HG03139 (cell line): ENCODE data around the gene OSM.
"Not testable (repeated sequence)": the region's sequence is repeated elsewhere in the genome, so short reads cannot be mapped to it uniquely, and the experiment has no call there.

Experiments used
- ATAC-seq: cut with Tn5 transposase; IDR thresholded peaks from one replicate; pipeline ENCODE4 v1.9.1; 2021; ENCODE audit not compliant: unreplicated experiment

Gene OSM

DNA sequence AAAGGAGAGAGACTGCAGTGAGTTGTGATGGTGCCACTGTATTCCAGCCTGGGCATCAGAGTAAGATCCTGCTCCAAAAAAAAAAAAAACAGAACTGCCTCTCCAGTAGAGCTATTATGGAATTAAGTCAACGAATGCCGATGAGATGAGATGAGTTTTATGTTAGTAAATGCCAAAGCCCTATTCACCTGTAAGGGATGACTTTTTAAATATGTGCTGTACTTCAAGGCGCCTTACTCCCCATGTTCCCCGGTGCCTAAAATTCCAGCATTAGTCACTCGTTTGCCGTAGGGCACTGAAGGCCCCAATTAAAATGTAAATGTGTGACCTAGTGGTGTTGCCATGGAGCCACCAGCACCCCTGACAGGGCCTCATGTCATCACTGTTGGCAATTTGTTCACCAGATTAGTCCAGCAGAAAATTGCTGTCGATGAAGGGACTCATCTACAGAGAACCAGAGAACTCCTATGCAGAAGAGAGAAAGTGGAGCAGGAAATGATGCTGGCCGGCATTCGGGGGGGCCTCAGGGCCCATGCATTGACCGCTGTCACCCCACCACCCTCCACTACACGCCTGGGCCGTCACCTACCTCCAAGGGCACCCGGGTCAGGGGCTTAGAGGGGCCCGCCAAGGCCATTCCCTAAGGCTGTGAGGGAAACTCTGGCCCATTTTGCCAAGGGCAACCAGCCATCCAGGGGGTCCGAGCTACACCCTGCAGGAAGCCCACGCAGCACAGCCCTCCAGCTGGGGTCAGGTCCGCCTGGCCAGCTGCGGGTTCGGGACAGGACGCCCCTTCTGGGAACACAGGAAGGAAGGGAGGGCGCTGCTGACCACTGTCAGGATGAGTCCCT is 37.9 kb downstream of the OSM start:
- no peak for ATAC-seq

GRCh38 chr22:30227438-30228228 is 39.0 kb downstream of the OSM start:
- ATAC-seq: no peak

- no peak for ATAC-seq
Measured at GRCh38 chr22:30226192-30226832, 40.3 kb downstream of the OSM start.

GRCh38 chr22:30225220-30225927 is 41.3 kb downstream of the OSM start:
- ATAC-seq: no peak

GRCh38 chr22:30224161-30224857 is 42.3 kb downstream of the OSM start:
- ATAC-seq: no peak

DNA sequence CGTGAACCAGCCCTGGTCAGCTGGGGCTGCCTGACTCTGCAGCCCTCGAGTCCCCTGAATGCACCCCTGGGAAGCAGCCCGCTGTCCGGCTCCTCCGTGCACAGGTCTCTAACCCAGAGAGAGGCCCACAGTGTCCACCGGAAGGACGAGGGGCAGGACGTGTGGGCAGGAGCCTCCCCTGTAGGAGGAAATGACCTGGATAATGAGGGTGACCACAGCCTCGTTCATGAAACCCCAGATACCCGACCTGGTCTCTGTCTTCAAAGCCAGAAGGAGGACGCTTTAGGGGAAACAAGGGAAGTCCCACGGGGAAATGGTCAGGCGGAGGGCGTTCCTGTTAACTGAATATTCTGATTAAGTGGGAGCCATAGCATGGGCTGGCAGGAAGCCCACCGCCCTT is 43.3 kb downstream of the OSM start:
- ATAC-seq: no peak

DNA sequence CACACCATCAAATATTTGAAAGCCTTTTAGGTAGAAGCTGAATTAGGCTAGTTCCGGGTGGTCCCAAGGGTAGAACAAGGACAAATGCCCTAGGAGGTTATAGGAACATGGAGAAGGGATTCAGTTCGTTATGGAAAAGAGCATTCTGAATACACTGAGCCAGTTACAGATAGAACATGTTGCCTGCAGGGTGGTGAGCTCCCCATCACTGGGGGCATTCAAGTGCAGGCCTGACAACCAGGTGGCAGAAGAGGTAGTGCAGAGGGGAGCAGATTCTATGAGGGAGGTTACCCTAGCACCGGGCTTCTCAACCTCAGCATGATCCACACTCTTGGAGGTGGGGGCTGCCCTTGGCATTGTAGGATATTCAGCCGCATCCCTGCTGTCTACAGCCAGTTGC is 44.3 kb downstream of the OSM start:
- ATAC-seq: no peak

DNA sequence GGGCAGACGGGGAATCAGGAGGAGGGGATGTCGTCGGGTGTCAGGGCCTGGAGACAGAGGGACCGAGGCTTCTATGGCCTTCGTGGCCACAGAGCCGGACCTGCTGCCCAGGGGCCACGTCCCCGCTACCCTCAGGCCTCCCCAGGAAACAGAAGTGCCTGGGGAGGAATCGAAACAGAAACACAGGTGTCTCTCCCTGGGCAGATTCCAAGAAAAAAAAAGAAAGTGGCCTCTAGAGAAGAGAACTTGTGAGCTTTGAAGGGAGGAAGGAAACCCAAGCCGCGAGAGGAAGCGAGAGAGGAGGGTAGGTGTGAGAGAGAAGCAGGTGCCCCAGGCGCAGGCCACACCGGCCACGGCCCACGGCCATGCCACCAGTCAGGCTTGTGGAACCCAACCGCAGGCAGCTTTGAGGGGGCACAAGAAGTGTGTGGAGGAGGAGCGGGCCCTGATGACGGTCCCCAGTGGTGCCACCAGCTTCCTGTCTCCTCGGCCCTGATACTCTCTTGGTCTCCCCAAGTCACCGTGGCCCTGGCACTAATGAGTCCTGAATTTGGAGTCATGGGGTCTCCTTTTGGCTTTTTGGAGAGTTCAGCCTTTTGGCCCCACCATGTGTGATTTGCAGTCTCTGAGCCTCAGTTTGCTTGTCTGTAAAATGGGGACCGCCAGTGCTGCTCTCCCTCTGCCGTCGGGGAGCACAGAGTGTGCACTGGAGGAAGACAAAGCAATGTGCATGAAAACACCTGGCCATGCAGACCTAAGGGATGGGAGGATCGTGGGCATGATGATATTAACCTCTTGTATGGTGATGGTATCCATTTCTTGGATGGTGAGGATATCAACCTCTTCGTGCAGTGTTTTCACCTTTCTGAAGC is 45.3 kb downstream of the OSM start:
- ATAC-seq: no peak

- no peak for ATAC-seq
Measured at GRCh38 chr22:30220338-30221012, 46.2 kb downstream of the OSM start.

DNA sequence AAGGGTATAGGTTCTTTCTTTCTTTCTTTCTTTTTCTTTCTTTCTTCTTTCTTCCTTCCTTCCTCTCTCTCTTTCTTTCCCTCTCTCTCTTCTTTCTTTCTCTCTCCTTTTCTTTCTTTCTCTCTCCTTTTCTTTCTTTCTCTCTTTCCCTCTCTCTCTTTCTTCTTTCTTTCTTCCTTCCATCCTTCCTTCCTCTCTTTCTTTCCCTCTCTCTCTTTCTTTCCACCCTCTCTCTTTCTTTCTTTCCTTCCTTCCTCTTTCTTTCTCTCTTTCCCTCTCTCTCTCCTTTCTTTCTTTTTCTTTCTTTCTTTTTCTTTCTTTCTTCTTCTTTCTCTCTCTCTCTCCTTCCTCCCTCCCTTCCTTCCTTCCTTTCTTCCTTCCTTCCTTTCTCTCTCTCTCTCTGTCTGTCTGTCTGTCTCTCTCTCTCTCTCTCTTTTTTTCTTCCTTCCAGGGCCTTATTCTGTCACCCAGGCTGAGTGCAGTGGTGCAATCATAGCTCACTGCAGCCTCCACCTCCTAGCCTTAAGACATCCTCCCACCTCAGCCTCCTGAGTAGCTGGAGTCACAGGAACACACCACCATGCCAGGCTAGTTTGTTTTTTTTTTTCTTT is 46.9 kb downstream of the OSM start:
- ATAC-seq: no peak

GRCh38 chr22:30219049-30219654 is 47.5 kb downstream of the OSM start:
- no peak for ATAC-seq

- no peak for ATAC-seq
Measured at GRCh38 chr22:30217698-30218560, 48.7 kb downstream of the OSM start.

DNA sequence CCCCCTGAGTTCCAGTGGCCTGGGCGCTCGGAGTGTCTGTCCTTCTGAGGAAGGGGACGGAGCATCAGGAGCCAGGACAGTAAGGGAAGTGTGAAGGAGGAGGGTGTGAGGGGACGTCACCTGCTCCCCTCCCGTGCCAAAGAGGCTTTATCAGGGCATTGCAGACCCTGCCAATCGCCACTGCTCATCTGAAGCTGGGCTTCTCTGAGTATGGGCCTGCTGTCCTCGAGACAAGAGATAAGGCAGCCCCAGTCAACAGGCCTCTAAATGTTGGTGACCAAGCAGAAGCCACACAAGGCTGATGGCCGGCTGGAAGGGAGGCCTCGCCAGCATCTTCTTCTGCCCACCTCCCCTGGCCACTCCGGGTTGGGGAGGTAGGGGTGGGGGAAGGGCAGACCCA is 49.9 kb downstream of the OSM start:
- ATAC-seq: no peak

DNA sequence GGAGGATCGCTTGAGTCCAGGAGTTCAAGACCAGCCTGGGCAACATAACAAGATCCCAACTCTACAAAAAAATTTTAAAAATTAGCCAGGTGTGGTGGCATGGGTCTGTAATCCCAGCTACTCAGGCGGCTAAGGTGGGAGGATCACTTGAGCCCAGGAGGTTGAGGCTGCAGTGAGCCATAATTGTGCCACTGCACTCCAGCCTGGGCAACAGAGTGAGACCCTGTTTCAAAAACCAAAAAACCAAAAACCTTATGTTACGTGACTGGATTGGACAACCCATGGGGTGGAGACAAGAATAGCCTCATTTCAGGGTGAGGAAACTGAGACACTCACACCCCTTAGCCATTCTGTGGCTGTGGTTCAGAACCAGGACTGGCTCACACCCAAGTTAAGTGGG is 50.4 kb downstream of the OSM start:
- not testable (repeated sequence) for ATAC-seq

DNA sequence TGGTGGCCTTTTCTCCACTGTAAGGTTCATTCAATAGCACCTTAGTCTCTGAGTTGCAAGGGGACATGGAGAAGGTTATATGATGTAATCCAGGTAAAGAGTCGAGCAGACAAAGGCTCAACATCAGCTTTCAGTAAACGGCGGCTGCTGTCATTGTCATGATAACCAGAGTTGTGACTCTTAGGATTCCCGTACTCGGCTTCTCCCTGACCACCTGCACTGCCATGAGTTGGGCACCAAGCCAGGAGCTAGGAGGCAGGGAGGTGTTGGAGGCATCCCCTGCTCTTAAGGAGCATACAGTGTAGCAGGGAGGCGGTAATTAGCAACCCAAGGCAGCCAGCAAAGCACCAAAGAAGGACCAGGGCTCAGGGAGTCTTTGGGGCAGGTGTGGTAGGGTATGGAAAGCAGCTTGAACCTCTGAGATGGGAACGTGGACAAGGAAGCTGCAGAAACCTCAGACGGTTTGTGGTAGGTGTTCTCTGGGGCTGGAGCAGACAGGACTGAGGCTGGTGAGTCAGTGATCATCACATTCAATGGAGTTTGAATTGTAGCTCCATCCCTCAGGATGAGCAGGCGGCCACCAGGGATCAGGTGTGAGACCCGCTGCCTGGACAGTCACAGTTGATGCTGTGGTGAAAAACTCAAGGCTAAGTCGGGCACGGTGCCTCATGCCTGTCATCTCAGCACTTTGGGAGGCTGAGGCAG is 51.8 kb downstream of the OSM start:
- no peak for ATAC-seq

DNA sequence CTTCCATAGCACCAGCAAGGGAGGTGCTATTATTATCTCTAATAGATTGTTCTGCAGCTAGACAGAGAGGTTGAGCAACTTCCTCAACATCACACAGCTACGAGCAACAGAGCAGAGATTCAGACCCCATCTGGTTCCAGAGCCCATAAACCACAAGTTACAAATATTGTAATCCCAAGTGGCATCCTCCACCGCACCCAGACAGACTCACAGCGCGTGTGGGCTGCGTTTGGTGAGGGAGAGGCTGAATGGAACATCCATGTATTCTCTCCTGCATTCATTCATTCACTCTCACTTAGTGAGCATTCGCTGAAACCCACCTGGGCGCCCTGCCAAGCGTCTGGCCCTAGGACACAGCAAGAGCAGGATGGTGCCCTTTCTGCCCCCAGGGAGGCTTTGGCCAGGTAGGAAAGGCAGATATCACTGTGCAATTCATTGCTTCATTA is 53.6 kb downstream of the OSM start:
- ATAC-seq: no peak
